ENCODE data around the gene NDUFAF3. TPM values are rescaled to one million over a fixed set of nuclear protein-coding genes. Genes with fewer than 3 reads are reported as not detected.

The NDUFAF3 gene
- total RNA-seq, 1 donor from 2014 or later: 120 TPM

GRCh38 chr3:48990636-48991469, 31.1 kb upstream of the NDUFAF3 start:
- Mint-ChIP-seq H3K4me3 (ENCODE audit: low read depth) (peak overlapping the region; percentile 93), H3K9me3 (no peaks in the 10 kb centered on the region), H3K27me3 (ENCODE audit: low read depth) (no peaks in the 10 kb centered on the region), H3K27ac (peak overlapping the region; percentile 88), H3K36me3 (ENCODE audit: low read depth) (peaks cover 44% of the 10 kb centered on the region), H3K4me1 (ENCODE audit: low read depth) (peaks cover 40% of the 10 kb centered on the region)
- intact Hi-C loops (cut with micrococcal nuclease): no loop called here
- peak; percentile 33 for DNase-seq (ENCODE audit: low spot score)

GRCh38 chr3:48991851-48992545, 29.9 kb upstream of the NDUFAF3 start:
- H3K9me3 Mint-ChIP-seq: no peaks in the 10 kb centered on the region
- peaks cover 40% of the 10 kb centered on the region for H3K4me1 Mint-ChIP-seq (ENCODE audit: low read depth)
- peak overlapping the region; percentile 93 for H3K4me3 Mint-ChIP-seq (ENCODE audit: low read depth)
- intact Hi-C loops (cut with micrococcal nuclease): no loop called here
- H3K36me3 Mint-ChIP-seq (ENCODE audit: low read depth): peaks cover 41% of the 10 kb centered on the region
- H3K27me3 Mint-ChIP-seq (ENCODE audit: low read depth): no peaks in the 10 kb centered on the region
- DNase-seq (ENCODE audit: low spot score): no peak
- peak overlapping the region; percentile 69 for H3K27ac Mint-ChIP-seq

GRCh38 chr3:48993834-48994233, 28.1 kb upstream of the NDUFAF3 start:
- intact Hi-C loops (cut with micrococcal nuclease): no loop called here
- Mint-ChIP-seq H3K36me3 (ENCODE audit: low read depth) (peaks cover 40% of the 10 kb centered on the region), H3K9me3 (no peaks in the 10 kb centered on the region), H3K4me1 (ENCODE audit: low read depth) (peaks cover 35% of the 10 kb centered on the region), H3K27ac (no peak overlapping the region), H3K4me3 (ENCODE audit: low read depth) (no peak overlapping the region), H3K27me3 (ENCODE audit: low read depth) (no peaks in the 10 kb centered on the region)
- no peak for DNase-seq (ENCODE audit: low spot score)

DNA sequence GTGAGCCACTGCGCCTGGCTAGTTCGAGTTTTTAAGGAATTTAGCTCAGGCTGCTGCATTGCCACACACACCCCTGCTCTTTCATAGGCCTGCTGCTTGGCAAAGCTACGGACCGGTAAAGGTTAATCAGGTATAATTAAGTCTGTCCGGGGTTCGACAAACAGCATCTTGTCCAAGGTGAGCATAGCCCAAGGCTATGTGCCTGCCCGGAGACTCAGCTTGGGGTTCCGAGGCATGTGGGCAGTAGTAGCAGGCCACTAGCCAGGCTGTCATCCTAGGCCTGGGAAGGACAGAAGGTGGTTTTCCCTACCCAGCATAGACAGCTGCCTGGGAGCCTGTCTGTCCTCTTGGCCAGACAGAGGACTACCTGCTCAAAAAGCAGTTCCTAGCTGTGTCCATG, 25.3 kb upstream of the NDUFAF3 start:
- Mint-ChIP-seq H3K27me3 (ENCODE audit: low read depth) (no peaks in the 10 kb centered on the region), H3K4me3 (ENCODE audit: low read depth) (no peak overlapping the region), H3K9me3 (no peaks in the 10 kb centered on the region), H3K4me1 (ENCODE audit: low read depth) (peaks cover 23% of the 10 kb centered on the region), H3K36me3 (ENCODE audit: low read depth) (peaks cover 30% of the 10 kb centered on the region), H3K27ac (no peak overlapping the region)
- DNase-seq (ENCODE audit: low spot score): no peak
- intact Hi-C loops (cut with micrococcal nuclease): no loop called here

GRCh38 chr3:48997102-48997635, 24.8 kb upstream of the NDUFAF3 start:
- H3K9me3 Mint-ChIP-seq: no peaks in the 10 kb centered on the region
- no peak overlapping the region for H3K27ac Mint-ChIP-seq

GRCh38 chr3:48997714-48998637, 23.9 kb upstream of the NDUFAF3 start:
- no peak overlapping the region for H3K4me3 Mint-ChIP-seq (ENCODE audit: low read depth)
- H3K27me3 Mint-ChIP-seq (ENCODE audit: low read depth): no peaks in the 10 kb centered on the region
- DNase-seq (ENCODE audit: low spot score): no peak
- no peak overlapping the region for H3K27ac Mint-ChIP-seq
- H3K4me1 Mint-ChIP-seq (ENCODE audit: low read depth): peaks cover 17% of the 10 kb centered on the region
- no peaks in the 10 kb centered on the region for H3K9me3 Mint-ChIP-seq
- peaks cover 30% of the 10 kb centered on the region for H3K36me3 Mint-ChIP-seq (ENCODE audit: low read depth)
- intact Hi-C loops (cut with micrococcal nuclease): no loop called here

More at GRCh38 chr3:48997102-48997635, 24.8 kb upstream of the NDUFAF3 start:
- no peak for DNase-seq (ENCODE audit: low spot score)
- intact Hi-C loops (cut with micrococcal nuclease): no loop called here
- peaks cover 18% of the 10 kb centered on the region for H3K4me1 Mint-ChIP-seq (ENCODE audit: low read depth)
- peaks cover 29% of the 10 kb centered on the region for H3K36me3 Mint-ChIP-seq (ENCODE audit: low read depth)
- H3K4me3 Mint-ChIP-seq (ENCODE audit: low read depth): no peak overlapping the region
- H3K27me3 Mint-ChIP-seq (ENCODE audit: low read depth): no peaks in the 10 kb centered on the region

GRCh38 chr3:48999085-48999858, 22.6 kb upstream of the NDUFAF3 start:
- H3K4me1 Mint-ChIP-seq (ENCODE audit: low read depth): peaks cover 8% of the 10 kb centered on the region
- peaks cover 21% of the 10 kb centered on the region for H3K36me3 Mint-ChIP-seq (ENCODE audit: low read depth)
- H3K9me3 Mint-ChIP-seq: no peaks in the 10 kb centered on the region
- no peaks in the 10 kb centered on the region for H3K27me3 Mint-ChIP-seq (ENCODE audit: low read depth)
- intact Hi-C loops (cut with micrococcal nuclease): no loop called here
- H3K4me3 Mint-ChIP-seq (ENCODE audit: low read depth): no peak overlapping the region
- DNase-seq (ENCODE audit: low spot score): no peak
- no peak overlapping the region for H3K27ac Mint-ChIP-seq

- intact Hi-C loops (cut with micrococcal nuclease): no loop called here
- Mint-ChIP-seq H3K4me1 (ENCODE audit: low read depth) (peaks cover 2% of the 10 kb centered on the region), H3K36me3 (ENCODE audit: low read depth) (peaks cover 8% of the 10 kb centered on the region), H3K27me3 (ENCODE audit: low read depth) (no peaks in the 10 kb centered on the region), H3K9me3 (no peaks in the 10 kb centered on the region), H3K4me3 (ENCODE audit: low read depth) (no peak overlapping the region), H3K27ac (peak overlapping the region; percentile 48)
- no peak for DNase-seq (ENCODE audit: low spot score)
Measured at GRCh38 chr3:49001155-49001554, 20.8 kb upstream of the NDUFAF3 start.

DNA sequence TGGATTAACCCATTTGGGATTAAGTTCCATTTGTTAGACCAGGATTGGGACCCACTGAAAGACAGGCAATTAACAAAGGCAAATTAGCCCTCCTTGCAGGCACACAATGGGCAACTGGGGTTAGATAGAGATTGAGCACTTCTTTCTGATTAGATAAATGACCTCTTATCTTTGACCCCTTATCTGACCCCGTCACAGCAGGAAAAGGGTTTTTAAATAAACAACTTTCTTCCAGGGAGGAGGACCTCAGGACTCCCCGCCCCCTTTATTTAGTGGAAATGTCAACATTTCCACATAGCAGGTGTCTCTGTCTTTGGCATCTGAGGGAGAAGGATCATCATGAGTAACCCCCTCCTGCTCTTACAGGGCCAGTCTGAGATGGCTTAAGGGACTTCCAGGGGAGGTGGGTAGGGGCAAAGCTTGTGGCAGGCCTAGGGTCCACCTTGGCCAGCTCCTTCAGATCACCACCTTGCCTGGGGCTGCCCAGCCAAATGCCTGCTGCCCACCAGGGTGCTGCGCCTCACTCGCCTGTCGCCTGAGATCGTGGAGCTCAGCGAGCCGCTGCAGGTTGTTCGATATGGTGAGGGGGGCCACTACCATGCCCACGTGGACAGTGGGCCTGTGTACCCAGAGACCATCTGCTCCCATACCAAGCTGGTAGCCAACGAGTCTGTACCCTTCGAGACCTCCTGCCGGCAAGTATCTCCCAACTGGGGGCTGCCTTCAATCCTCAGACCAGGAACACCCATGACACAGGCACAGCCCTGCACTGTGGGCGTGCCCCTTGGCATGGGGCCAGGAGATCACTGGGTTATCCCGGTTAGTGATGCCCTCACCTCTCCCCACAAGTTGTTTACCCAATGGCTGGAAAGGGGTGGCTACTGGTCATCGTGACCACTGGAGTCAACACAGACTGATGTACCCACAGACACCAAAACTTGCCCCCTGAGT, 17.3 kb upstream of the NDUFAF3 start:
- Mint-ChIP-seq H3K4me3 (ENCODE audit: low read depth) (no peak overlapping the region), H3K4me1 (ENCODE audit: low read depth) (peaks cover 17% of the 10 kb centered on the region), H3K9me3 (no peaks in the 10 kb centered on the region), H3K36me3 (ENCODE audit: low read depth) (peaks cover 16% of the 10 kb centered on the region), H3K27ac (no peak overlapping the region), H3K27me3 (ENCODE audit: low read depth) (no peaks in the 10 kb centered on the region)
- no peak for DNase-seq (ENCODE audit: low spot score)
- intact Hi-C loops (cut with micrococcal nuclease): no loop called here

DNA sequence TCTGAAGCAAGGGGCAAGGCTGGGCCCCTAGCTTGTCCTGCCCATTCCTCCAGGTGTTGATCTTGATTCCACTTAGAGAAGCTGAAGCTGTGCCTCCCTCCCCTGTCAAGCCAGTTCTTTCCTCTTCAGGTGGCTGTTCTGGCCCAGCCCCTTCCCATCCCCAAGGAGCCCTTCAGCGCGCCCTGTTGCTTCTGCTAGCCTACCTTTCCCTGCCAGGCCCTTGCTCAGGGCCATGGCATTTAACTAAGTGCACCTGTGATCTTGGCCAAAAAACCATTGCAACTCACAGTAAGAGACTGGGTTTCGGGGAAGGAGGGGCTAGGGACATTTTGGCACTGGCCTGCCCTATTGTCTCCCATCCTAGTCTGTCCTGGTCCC, 16.6 kb upstream of the NDUFAF3 start:
- H3K4me3 Mint-ChIP-seq (ENCODE audit: low read depth): no peak overlapping the region
- H3K36me3 Mint-ChIP-seq (ENCODE audit: low read depth): peaks cover 16% of the 10 kb centered on the region
- intact Hi-C loops (cut with micrococcal nuclease): no loop called here
- peaks cover 17% of the 10 kb centered on the region for H3K4me1 Mint-ChIP-seq (ENCODE audit: low read depth)
- DNase-seq (ENCODE audit: low spot score): no peak
- H3K27ac Mint-ChIP-seq: no peak overlapping the region
- no peaks in the 10 kb centered on the region for H3K27me3 Mint-ChIP-seq (ENCODE audit: low read depth)
- H3K9me3 Mint-ChIP-seq: no peaks in the 10 kb centered on the region

DNA sequence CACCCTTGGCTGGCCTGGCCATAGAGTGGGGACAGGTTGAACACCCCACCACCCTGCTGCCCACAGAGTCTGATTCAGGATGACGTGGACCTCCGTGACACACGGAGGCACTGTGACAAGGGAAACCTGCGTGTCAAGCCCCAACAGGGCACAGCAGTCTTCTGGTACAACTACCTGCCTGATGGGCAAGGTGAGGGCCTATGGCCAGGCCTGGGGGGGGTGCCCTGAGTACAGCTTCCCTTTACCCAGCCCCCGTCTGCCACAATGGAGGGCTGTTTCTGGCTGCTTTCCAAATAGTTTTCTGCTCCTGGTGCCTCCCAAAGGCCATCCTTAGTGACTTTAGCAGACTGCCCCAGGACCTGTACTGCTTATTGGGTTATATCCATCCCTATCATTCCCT, 15.9 kb upstream of the NDUFAF3 start:
- intact Hi-C loops (cut with micrococcal nuclease): no loop called here
- Mint-ChIP-seq H3K9me3 (no peaks in the 10 kb centered on the region), H3K36me3 (ENCODE audit: low read depth) (peaks cover 16% of the 10 kb centered on the region), H3K27me3 (ENCODE audit: low read depth) (no peaks in the 10 kb centered on the region), H3K27ac (no peak overlapping the region), H3K4me1 (ENCODE audit: low read depth) (peaks cover 15% of the 10 kb centered on the region), H3K4me3 (ENCODE audit: low read depth) (peak overlapping the region; percentile 98)
- DNase-seq (ENCODE audit: low spot score): no peak
